ENCODE data around the gene TRIM38. TPM values are rescaled to one million over a fixed set of nuclear protein-coding genes. Genes with fewer than 3 reads are reported as not detected.

TRIM38 gene
- total and polyA plus RNA-seq, 2 of the 13 experiments (the other 11 are each of a cell fraction or from before 2014, with no cell fraction given), result 2.5 to 3.1 TPM

- no peak for TF ChIP-seq FOXO4 (CRISPR knock-in tag; conservative IDR thresholded peaks at IDR 0.05)
- no peak for TF ChIP-seq ZNF619 (CRISPR knock-in tag; IDR thresholded peaks at IDR 0.05)
- TF ChIP-seq HOMEZ (CRISPR knock-in tag; IDR thresholded peaks at IDR 0.05; ENCODE audit: low read depth), result no peak
- peak in 1 of 2 experiments; percentile 91; a peak in 2 of 4 replicates for TF ChIP-seq POLR2A (IDR thresholded peaks at IDR 0.05; ENCODE audit: insufficient read depth in 1 of 2, low read depth in 2 of 2, low read length in 2 of 2)
Measured at GRCh38 chr6:26031151-26031594, 68.6 kb downstream of the TRIM38 start (continued).

- WGBS (ENCODE audit: low lambda C conversion rate), result under 1% methylated on average over 32 of the region's 44 CpGs
- Histone ChIP-seq H3K36me3 (replicated peaks in 1 of 2; ENCODE audit: control insufficient read depth in 1 of 2, insufficient read depth in 2 of 2, low read length in 2 of 2) (no peaks in the 10 kb centered on the region), H2AFZ (ENCODE audit: low read length) (no peak overlapping the region), H4K20me1 (ENCODE audit: insufficient read depth, low read length) (no peaks in the 10 kb centered on the region), H3K79me2 (ENCODE audit: insufficient read depth, low read length) (no peaks in the 10 kb centered on the region), H3K4me3 (replicated peaks in 1 of 3; ENCODE audit: insufficient read depth in 1 of 3, low read depth in 2 of 3, low read length in 3 of 3) (peak overlapping the region; percentile 71 to 83 (median 82)), H3K4me1 (ENCODE audit: insufficient read depth, low read length) (peaks cover 37% of the 10 kb centered on the region), H3K9ac (ENCODE audit: insufficient read depth, low read depth, low read length) (peak overlapping the region; percentile 85), H3K9me3 (ENCODE audit: low read length) (no peaks in the 10 kb centered on the region), H3K27ac (ENCODE audit: extremely low read length, insufficient read depth, low read length) (peak overlapping the region; percentile 93), H3K27me3 (ENCODE audit: control insufficient read depth in 1 of 2, insufficient read depth in 2 of 2, low read length in 2 of 2) (no peaks in the 10 kb centered on the region; a peak in 1 of 5 replicates), H3K4me2 (ENCODE audit: low read depth, low read length) (peak overlapping the region; percentile 95)
- in situ Hi-C loops (cut with HindIII; ENCODE audit: extremely low pct_ligation_motif_present, low pct_unique_long_range_greater_than_20kb) (loop anchor here (10.0 kb wide), 1 partner anchor 1783 kb away; a partner anchor contains a TSS), intact Hi-C loops (cut with micrococcal nuclease; ENCODE audit: unreplicated experiment) (loop anchor here (1.0 to 2.0 kb wide), 2 partner anchors 24 to 167 kb away; a partner anchor contains a TSS)
- ChIA-PET POLR2A (interaction anchor here (0.5 to 12.3 kb wide), 21 partner anchors 10 to 1862 kb away, joined by 3 to 322 read pairs (median 10); partner anchors contain the start of gene HFE), CTCF (ENCODE audit: low intra/inter-chr PET ratio, low total read pairs) (no interaction called here)
- TSS peak; percentile 97 for BruUV-seq (replicated peaks)
- DNase-seq (ENCODE audit: low spot score), result peak; percentile 100
- peak; percentile 79 for ATAC-seq
- FAIRE-seq, result peak; percentile 83
- TF ChIP-seq KLF16 (CRISPR knock-in tag; IDR thresholded peaks at IDR 0.05) (peak in 1 of 2 experiments; percentile 69; a peak in 2 of 4 replicates), TAF15 (IDR thresholded peaks at IDR 0.05; ENCODE audit: low read depth, low read length, poor library complexity, severe bottlenecking) (peak; percentile 99), MAZ (IDR thresholded peaks at IDR 0.05; ENCODE audit: borderline replicate concordance, low read depth, low read length) (no peak), MAZ (CRISPR knock-in tag; IDR thresholded peaks at IDR 0.05; ENCODE audit: low read depth) (peak; percentile 61; the same call in 1 of the 2 replicates), ADNP (CRISPR knock-in tag; IDR thresholded peaks at IDR 0.05) (no peak), TFAP4 (IDR thresholded peaks at IDR 0.05; ENCODE audit: borderline replicate concordance, low read depth) (peak; percentile 29; the same call in 1 of the 2 replicates), ZNF691 (CRISPR knock-in tag; IDR thresholded peaks at IDR 0.05; ENCODE audit: borderline replicate concordance, low read depth) (peak; percentile 57; the same call in 1 of the 2 replicates), DMTF1 (CRISPR knock-in tag; IDR thresholded peaks at IDR 0.05) (no peak), ZNF256 (CRISPR knock-in tag; conservative IDR thresholded peaks at IDR 0.05) (no peak; the same call in 1 of the 2 replicates)
Measured at GRCh38 chr6:26031595-26032339, 69.2 kb downstream of the TRIM38 start.
